Nephron (organoid): ENCODE results near the gene ZDHHC14.
A peak's percentile ranks its signal among the peaks of the same experiment; 100 is the strongest.

ENCODE experiments used
- H3K27ac Mint-ChIP-seq, 3 experiments: 2 replicates each; pipeline ENCODE4 v1.8.0; 2020; ENCODE audit warnings: mixed read lengths in 3 of 3, mild to moderate bottlenecking in 2 of 3, moderate library complexity in 1 of 3
- H3K27me3 Mint-ChIP-seq: 2 replicates; pipeline ENCODE4 v1.8.0; 2021; ENCODE audit warnings: low read depth, mild to moderate bottlenecking, moderate library complexity, mixed read lengths
- H3K36me3 Mint-ChIP-seq: 2 replicates; pipeline ENCODE4 v1.8.0; 2020; ENCODE audit warnings: low read depth, mixed read lengths
- H3K4me1 Mint-ChIP-seq: 2 replicates; pipeline ENCODE4 v1.8.0; 2020; ENCODE audit warnings: mixed read lengths
- H3K4me3 Mint-ChIP-seq, 3 experiments: 2 replicates each; pipeline ENCODE4 v1.8.0; 2020; ENCODE audit warnings: mild to moderate bottlenecking in 3 of 3, mixed read lengths in 3 of 3, moderate library complexity in 2 of 3
- H3K9me3 Mint-ChIP-seq: 2 replicates; pipeline ENCODE4 v1.8.0; 2020; ENCODE audit warnings: mixed read lengths
- TF ChIP-seq, protein P1 (sequence below), 3 experiments: fragments of 200-600 bp; sonication (generic); IDR thresholded peaks; one replicate each; pipeline ENCODE4 v1.5.0; 2021; ENCODE audit warnings: antibody characterized with exemption in 3 of 3; ENCODE audit not compliant: unreplicated experiment in 3 of 3

Gene ZDHHC14

DNA sequence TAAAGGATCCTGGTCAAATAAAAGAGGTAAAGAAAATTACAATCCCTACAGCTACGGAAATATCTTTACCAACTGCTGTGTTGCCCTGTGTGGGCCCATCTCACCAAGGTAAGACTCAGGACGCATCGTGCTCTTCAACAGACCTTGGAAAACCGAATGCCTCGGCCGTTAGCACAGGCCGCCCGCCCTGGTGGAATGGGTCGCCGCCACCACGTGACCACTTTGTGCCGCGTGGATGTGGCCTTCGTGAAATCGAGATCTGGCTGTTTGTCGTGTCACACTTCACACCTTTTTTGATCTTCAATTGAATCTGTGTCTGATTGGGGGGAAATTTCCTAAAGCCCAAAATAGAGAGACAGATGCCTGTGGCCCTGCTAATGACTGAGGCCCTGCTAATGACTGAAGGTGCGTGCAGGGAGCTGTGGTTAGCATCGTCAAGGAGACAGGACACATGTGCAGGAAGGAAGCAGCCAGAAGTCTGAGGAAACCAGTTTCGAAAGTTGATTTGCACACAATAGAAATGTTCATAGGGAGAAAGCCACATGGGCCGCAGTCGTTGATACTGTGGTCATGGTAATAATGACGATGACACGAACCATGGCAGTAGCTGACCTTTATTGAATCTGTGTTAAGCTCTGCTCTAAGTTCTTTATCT is 266.4 kb downstream of the ZDHHC14 start:
- H3K27me3 Mint-ChIP-seq: peaks cover 8% of the 10 kb centered on the region
- H3K4me3 Mint-ChIP-seq: no peak overlapping the region
- no peaks in the 10 kb centered on the region for H3K9me3 Mint-ChIP-seq
- H3K4me1 Mint-ChIP-seq: peaks cover 22% of the 10 kb centered on the region
- no peaks in the 10 kb centered on the region for H3K36me3 Mint-ChIP-seq
- TF ChIP-seq, protein P1, sequence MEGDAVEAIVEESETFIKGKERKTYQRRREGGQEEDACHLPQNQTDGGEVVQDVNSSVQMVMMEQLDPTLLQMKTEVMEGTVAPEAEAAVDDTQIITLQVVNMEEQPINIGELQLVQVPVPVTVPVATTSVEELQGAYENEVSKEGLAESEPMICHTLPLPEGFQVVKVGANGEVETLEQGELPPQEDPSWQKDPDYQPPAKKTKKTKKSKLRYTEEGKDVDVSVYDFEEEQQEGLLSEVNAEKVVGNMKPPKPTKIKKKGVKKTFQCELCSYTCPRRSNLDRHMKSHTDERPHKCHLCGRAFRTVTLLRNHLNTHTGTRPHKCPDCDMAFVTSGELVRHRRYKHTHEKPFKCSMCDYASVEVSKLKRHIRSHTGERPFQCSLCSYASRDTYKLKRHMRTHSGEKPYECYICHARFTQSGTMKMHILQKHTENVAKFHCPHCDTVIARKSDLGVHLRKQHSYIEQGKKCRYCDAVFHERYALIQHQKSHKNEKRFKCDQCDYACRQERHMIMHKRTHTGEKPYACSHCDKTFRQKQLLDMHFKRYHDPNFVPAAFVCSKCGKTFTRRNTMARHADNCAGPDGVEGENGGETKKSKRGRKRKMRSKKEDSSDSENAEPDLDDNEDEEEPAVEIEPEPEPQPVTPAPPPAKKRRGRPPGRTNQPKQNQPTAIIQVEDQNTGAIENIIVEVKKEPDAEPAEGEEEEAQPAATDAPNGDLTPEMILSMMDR (IDR thresholded peaks at IDR 0.05; ENCODE audit: unreplicated experiment in 3 of 3): no peak
- H3K27ac Mint-ChIP-seq: no peak overlapping the region

DNA sequence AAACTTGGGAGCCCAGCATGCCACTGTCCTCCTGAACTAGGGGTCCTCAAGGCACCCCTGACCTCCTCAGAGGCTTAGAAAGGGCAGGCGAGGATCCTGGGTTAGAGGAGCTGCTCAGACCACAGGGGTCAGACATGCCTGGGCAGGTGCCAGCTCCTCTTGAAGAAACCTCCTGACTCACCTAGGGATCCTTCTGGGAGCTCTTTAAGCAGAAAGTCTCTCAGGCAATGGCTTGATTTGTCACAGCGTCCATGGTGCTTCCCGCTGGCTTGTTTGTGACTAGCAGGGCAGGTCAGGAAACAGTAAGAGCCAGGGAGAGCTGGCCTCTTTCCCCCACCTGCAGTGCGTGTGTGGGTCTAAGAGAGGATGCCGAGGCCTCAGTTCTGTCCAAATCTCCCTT is 267.6 kb downstream of the ZDHHC14 start:
- TF ChIP-seq, protein P1 (IDR thresholded peaks at IDR 0.05; ENCODE audit: unreplicated experiment in 3 of 3): no peak
- Mint-ChIP-seq H3K4me3 (no peak overlapping the region), H3K9me3 (no peaks in the 10 kb centered on the region), H3K4me1 (peaks cover 32% of the 10 kb centered on the region), H3K27me3 (peaks cover 17% of the 10 kb centered on the region), H3K36me3 (no peaks in the 10 kb centered on the region), H3K27ac (peak overlapping the region in 2 of 3 experiments; percentile 23 to 90)

DNA sequence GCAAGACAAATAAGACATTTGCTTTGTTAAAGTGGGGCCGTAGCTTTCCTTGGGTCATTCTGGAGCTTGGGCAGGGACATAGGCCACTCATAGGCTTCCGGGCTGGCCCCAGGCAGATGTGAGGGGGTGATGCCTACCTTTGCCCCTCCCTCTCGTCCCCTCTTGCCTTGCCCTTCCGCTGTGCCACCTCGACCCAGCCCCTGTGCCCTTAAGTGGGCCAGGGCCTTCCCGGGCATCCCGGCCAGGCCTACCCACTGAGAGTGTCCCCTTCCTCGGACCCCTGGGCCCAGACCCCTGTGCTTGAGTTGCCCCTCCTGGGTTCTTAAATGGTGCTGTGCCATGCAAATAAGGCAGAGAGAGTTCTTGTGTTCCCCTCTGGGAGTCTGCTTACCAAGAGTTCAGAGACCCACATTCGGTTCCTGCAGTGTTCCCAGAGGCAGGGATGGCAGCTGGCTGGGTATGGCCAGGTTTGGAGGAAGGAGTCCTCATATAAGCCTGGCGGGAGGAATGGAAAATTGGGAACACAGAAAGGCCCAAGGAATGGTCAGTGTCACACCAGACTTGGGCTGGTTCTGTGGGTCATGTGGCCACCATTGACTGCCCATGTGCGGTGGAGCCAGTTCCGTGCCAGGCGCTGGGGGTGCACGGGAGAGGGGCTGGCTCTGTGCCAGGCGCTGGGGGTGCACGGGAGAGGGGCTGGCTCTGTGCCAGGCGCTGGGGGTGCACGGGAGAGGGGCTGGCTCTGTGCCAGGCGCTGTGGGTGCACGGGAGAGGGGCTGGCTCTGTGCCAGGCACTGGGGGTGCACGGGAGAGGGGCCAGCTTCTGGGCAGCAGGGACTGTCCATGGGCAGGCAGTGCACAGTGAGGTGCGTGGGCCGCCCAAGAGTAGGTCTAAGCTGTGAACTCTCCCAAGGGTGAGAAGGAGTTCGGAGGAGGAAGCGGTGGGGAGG is 268.6 kb downstream of the ZDHHC14 start:
- Mint-ChIP-seq H3K27me3 (peaks cover 27% of the 10 kb centered on the region), H3K36me3 (no peaks in the 10 kb centered on the region), H3K27ac (peak overlapping the region; percentile 16 to 90 (median 88)), H3K4me1 (peaks cover 35% of the 10 kb centered on the region), H3K9me3 (no peaks in the 10 kb centered on the region), H3K4me3 (no peak overlapping the region)
- TF ChIP-seq, protein P1 (IDR thresholded peaks at IDR 0.05; ENCODE audit: unreplicated experiment in 3 of 3): no peak

DNA sequence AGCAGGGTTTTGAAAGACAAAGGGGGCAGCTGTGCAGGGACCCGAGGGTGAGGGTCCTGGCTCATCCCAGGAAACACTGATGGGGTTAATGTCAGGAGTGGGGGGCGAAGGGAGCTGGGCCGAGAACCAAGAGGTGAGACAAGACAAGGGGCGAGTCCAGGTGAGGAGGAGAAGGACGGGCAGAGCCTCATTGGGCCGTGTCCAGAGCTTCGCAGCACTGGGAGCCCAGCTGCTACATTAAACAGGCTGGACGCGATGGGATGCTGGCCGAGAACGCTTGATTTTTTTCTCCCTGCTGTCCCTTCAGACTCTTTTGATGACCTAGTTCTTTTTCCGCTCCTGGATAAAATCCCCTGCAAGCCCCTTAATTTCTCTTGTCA is 269.3 kb downstream of the ZDHHC14 start:
- Mint-ChIP-seq H3K27ac (peak overlapping the region; percentile 16 to 90 (median 88)), H3K4me3 (peak overlapping the region in 2 of 3 experiments; percentile 28 to 55), H3K9me3 (no peaks in the 10 kb centered on the region), H3K36me3 (no peaks in the 10 kb centered on the region), H3K27me3 (peaks cover 33% of the 10 kb centered on the region), H3K4me1 (peaks cover 35% of the 10 kb centered on the region)
- TF ChIP-seq, protein P1 (IDR thresholded peaks at IDR 0.05; ENCODE audit: unreplicated experiment in 3 of 3): no peak

DNA sequence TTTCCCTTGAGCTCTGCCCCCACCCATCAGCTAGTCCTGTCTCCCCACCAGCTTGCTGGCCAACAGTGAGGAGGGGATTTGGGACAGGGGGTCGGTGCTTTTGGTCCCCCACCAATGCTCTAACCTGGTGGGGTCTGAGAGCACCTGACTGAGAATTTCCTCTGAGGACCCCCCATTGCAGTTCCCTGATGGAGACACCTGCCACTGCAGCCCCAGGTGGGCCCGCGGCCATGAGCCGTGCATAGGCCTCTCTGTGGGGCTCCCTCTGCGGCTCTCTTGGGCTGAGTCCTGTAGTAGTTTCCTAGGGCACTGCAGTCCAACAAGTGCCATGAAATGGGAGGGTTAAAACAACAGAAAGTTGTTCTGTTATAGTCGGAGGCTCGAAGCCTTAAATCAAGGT is 269.8 kb downstream of the ZDHHC14 start:
- TF ChIP-seq, protein P1 (IDR thresholded peaks at IDR 0.05; ENCODE audit: unreplicated experiment in 3 of 3): no peak
- H3K4me3 Mint-ChIP-seq: no peak overlapping the region

More for the DNA sequence above, 269.8 kb downstream of the ZDHHC14 start:
- Mint-ChIP-seq H3K27me3 (peaks cover 39% of the 10 kb centered on the region), H3K4me1 (peaks cover 35% of the 10 kb centered on the region), H3K27ac (peak overlapping the region in 1 of 3 experiments; percentile 90), H3K36me3 (no peaks in the 10 kb centered on the region), H3K9me3 (no peaks in the 10 kb centered on the region)
